Activated CD8-positive, alpha-beta T cell treated with anti-CD3 and anti-CD28 coated beads for 36 hours (primary cell): ENCODE data around the gene FGF22. TPM values are rescaled to one million over a fixed set of nuclear protein-coding genes. Genes with fewer than 3 reads are reported as not detected.

Experiments
- ATAC-seq: fragments of 200-7000 bp; cut with Tn5 transposase; one replicate; pipeline ENCODE4 v1.10.0; 2021; ENCODE audit warnings: mild to moderate bottlenecking, moderate library complexity
- CTCF ChIA-PET: fragments of 350-600 bp; sonication (Branson Sonifier 250); formaldehyde crosslinking; loops from one replicate; lab custom pipeline; 2021; ENCODE audit warnings: antibody characterized with exemption; lab: Charles Lee
- POLR2A ChIA-PET: fragments of 350-600 bp; sonication (Branson Sonifier 250); formaldehyde crosslinking; loops from one replicate; lab custom pipeline; 2021; ENCODE audit warnings: antibody characterized with exemption; lab: Charles Lee
- DNase-seq: peaks from one replicate; pipeline ENCODE4 v3.0.0-alpha.2; 2020
- H3K27ac Mint-ChIP-seq: one replicate; pipeline ENCODE4 v1.8.0; 2021; ENCODE audit warnings: mild to moderate bottlenecking, mixed read lengths
- H3K27me3 Mint-ChIP-seq: one replicate; pipeline ENCODE4 v1.8.0; 2021; ENCODE audit warnings: mixed read lengths
- H3K36me3 Mint-ChIP-seq: one replicate; pipeline ENCODE4 v1.8.0; 2021; ENCODE audit warnings: low read depth, mixed read lengths
- H3K4me1 Mint-ChIP-seq: one replicate; pipeline ENCODE4 v1.8.0; 2021; ENCODE audit warnings: low read depth, mixed read lengths
- H3K4me3 Mint-ChIP-seq: one replicate; pipeline ENCODE4 v1.8.0; 2021; ENCODE audit warnings: mild to moderate bottlenecking, moderate library complexity, mixed read lengths
- H3K9me3 Mint-ChIP-seq: one replicate; pipeline ENCODE4 v1.8.0; 2021; ENCODE audit warnings: mixed read lengths
- CTCF ChIP-seq: fragments of 200-600 bp; IDR thresholded peaks from one replicate; pipeline ENCODE4 v1.8.0; 2022; ENCODE audit warnings: antibody characterized with exemption, mild to moderate bottlenecking
- intact Hi-C: fragments of 100-400 bp; cut with micrococcal nuclease; formaldehyde crosslinking; loops from one replicate; pipeline ENCODE4 v1.10.0; 2022
- total RNA-seq, 2 experiments: library from RNA; stranded (reverse); gene quantifications; one replicate each; pipeline ENCODE4 v1.2.3, GENCODE V29; 2021

Gene FGF22
- total RNA-seq, 2 experiments from 2014 or later, result 0.16 TPM; not detected in 1

DNA sequence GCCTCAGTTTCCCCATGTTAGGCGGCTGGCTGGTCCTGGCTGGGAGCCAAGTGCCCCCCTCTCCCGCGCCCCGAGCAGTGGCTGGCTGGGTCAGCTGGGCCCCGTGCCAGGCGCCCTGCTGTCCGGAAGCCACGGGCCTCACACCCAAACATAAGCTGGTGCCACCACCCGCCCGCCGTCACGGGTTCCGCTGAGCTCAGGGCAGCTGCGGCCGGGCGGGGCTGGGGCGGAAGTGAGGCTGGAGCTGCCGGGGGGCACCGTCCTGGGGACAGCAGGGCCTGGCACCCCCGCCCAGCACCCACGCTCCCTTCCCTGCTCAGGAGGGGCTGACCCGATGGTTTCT lies 30.7 kb upstream of the FGF22 start:
- DNase-seq (no peak), ATAC-seq (no peak)
- ChIA-PET POLR2A (no interaction called here), CTCF (no interaction called here)
- no peaks in the 10 kb centered on the region for H3K27me3 Mint-ChIP-seq
- H3K36me3 Mint-ChIP-seq, result peaks cover 7% of the 10 kb centered on the region
- H3K9me3 Mint-ChIP-seq, result no peaks in the 10 kb centered on the region
- H3K4me3 Mint-ChIP-seq, result no peak overlapping the region
- intact Hi-C loops, result no loop called here
- H3K27ac Mint-ChIP-seq, result no peak overlapping the region
- TF ChIP-seq CTCF, result no peak
- peaks cover 16% of the 10 kb centered on the region for H3K4me1 Mint-ChIP-seq

- Mint-ChIP-seq H3K27me3 (no peaks in the 10 kb centered on the region), H3K27ac (peak overlapping the region; percentile 95), H3K9me3 (no peaks in the 10 kb centered on the region), H3K4me1 (peaks cover 16% of the 10 kb centered on the region), H3K36me3 (peaks cover 11% of the 10 kb centered on the region), H3K4me3 (peak overlapping the region; percentile 75)
- peak; percentile 40 for ATAC-seq
- TF ChIP-seq CTCF, result no peak
- POLR2A ChIA-PET, result interaction anchor here (0.6 to 1.6 kb wide), 3 partner anchors 11 to 557 kb away, joined by 3 to 4 read pairs (median 3); no protein-coding TSS in a partner anchor
- intact Hi-C loops, result no loop called here
- DNase-seq, result peak; percentile 56
- CTCF ChIA-PET, result no interaction called here
Observed at GRCh38 chr19:610071-610800, 29.4 kb upstream of the FGF22 start.

- DNase-seq (peak; percentile 75), ATAC-seq (peak; percentile 64)
- H3K4me3 Mint-ChIP-seq, result peak overlapping the region; percentile 75
- no peaks in the 10 kb centered on the region for H3K9me3 Mint-ChIP-seq
- intact Hi-C loops, result no loop called here
- peaks cover 19% of the 10 kb centered on the region for H3K4me1 Mint-ChIP-seq
- H3K27me3 Mint-ChIP-seq, result no peaks in the 10 kb centered on the region
- H3K27ac Mint-ChIP-seq, result peak overlapping the region; percentile 95
- peaks cover 14% of the 10 kb centered on the region for H3K36me3 Mint-ChIP-seq
- no peak for TF ChIP-seq CTCF
- CTCF ChIA-PET, result interaction anchor here (0.6 to 2.3 kb wide), 2 partner anchors 27 to 62 kb away, joined by 3 to 8 read pairs; no protein-coding TSS in a partner anchor
- POLR2A ChIA-PET, result interaction anchor here (1.1 to 1.6 kb wide), 2 partner anchors 11 to 556 kb away, joined by 3 to 4 read pairs; no protein-coding TSS in a partner anchor
Observed at GRCh38 chr19:610801-611480, 28.7 kb upstream of the FGF22 start.

GRCh38 chr19:611481-611868 lies 28.2 kb upstream of the FGF22 start:
- CTCF ChIA-PET, result interaction anchor here (0.6 to 2.3 kb wide), 3 partner anchors 28 to 80 kb away, joined by 3 to 8 read pairs (median 6); partner anchors contain the start of gene CDC34
- peak; percentile 71 for ATAC-seq

More at GRCh38 chr19:611481-611868, 28.2 kb upstream of the FGF22 start:
- H3K9me3 Mint-ChIP-seq, result no peaks in the 10 kb centered on the region
- DNase-seq, result peak; percentile 84
- H3K4me3 Mint-ChIP-seq, result peak overlapping the region; percentile 75
- peaks cover 19% of the 10 kb centered on the region for H3K4me1 Mint-ChIP-seq
- H3K36me3 Mint-ChIP-seq, result peaks cover 14% of the 10 kb centered on the region
- intact Hi-C loops, result no loop called here
- TF ChIP-seq CTCF, result no peak
- POLR2A ChIA-PET, result interaction anchor here (1.6 to 1.7 kb wide), 2 partner anchors 10 to 20 kb away, joined by 4 to 6 read pairs; no protein-coding TSS in a partner anchor
- no peaks in the 10 kb centered on the region for H3K27me3 Mint-ChIP-seq
- peak overlapping the region; percentile 95 for H3K27ac Mint-ChIP-seq
